Endothelial cell of umbilical vein (primary cell): ENCODE measurements around the gene SPTLC3. TPM values are rescaled to one million over a fixed set of nuclear protein-coding genes. Genes with fewer than 3 reads are reported as not detected.

Experiments
- BruUV-seq: library from RNA; stranded (reverse); fragments of 400-500 nt; replicated peaks from 2 replicates; lab custom pipeline; 2021; lab: Mats Ljungman, UMichigan
- CTCF ChIA-PET: fragments of 300-600, 350-600 bp; sonication (Branson Sonifier 250); formaldehyde crosslinking; loops from one replicate; lab custom pipeline; 2021; ENCODE audit warnings: antibody characterized with exemption, inconsistent platforms; lab: Charles Lee
- POLR2A ChIA-PET: fragments of 300-600, 350-600 bp; sonication (Branson Sonifier 250); formaldehyde crosslinking; loops from one replicate; lab custom pipeline; 2021; ENCODE audit warnings: antibody characterized with exemption, inconsistent platforms; lab: Charles Lee
- DNase-seq: peaks from one replicate; pipeline ENCODE4 v3.0.0-alpha.2; 2011; ENCODE audit warnings: low read depth, low spot score
- FAIRE-seq: peaks from 2 replicates; lab custom pipeline; 2011; peaks lifted over from hg19 to GRCh38; lab: Jason Lieb, UNC
- H2AFZ ChIP-seq: 2 replicates; pipeline ENCODE4 v1.6.0; 2012; ENCODE audit warnings: low read depth, low read length, control low read depth, inconsistent platforms
- H3K27ac ChIP-seq: 2 replicates; pipeline ENCODE4 v1.5.1; 2011; ENCODE audit warnings: low read depth, mild to moderate bottlenecking, control low read depth, low read length, moderate library complexity; ENCODE audit not compliant: insufficient read depth
- H3K27me3 ChIP-seq, 2 experiments: 2 replicates each; pipeline versions ENCODE4 v1.6.0 to v1.6.1; 2011; ENCODE audit warnings: low read length in 2 of 2, mixed read lengths in 1 of 2; ENCODE audit not compliant: control insufficient read depth in 2 of 2, insufficient read depth in 2 of 2
- H3K36me3 ChIP-seq, 2 experiments: 2 replicates in 1 of 2; 3 replicates in 1 of 2; pipeline ENCODE4 v1.5.1; 2011; ENCODE audit warnings: low read length in 2 of 2, mild to moderate bottlenecking in 1 of 2, moderate library complexity in 1 of 2; ENCODE audit not compliant: control insufficient read depth in 2 of 2, insufficient read depth in 2 of 2; ENCODE audit errors: extremely low read depth in 1 of 2
- H3K4me1 ChIP-seq: 3 replicates; pipeline ENCODE4 v1.5.1; 2011; ENCODE audit warnings: mild to moderate bottlenecking, low read length; ENCODE audit not compliant: control insufficient read depth, insufficient read depth; ENCODE audit errors: extremely low read depth
- H3K4me2 ChIP-seq: 2 replicates; pipeline ENCODE4 v1.6.1; 2011; ENCODE audit warnings: low read length, control low read depth, mixed read lengths; ENCODE audit not compliant: insufficient read depth
- H3K4me3 ChIP-seq, 3 experiments: fragments of 200-600 bp in 1 of 3; sonication (generic), shearing (Covaris generic) in 1 of 3; replicated peaks in 1 of 3; 2 replicates each; pipeline ENCODE4 v1.5.1; 2011 to 2016; ENCODE audit warnings: control low read depth in 3 of 3, low read length in 3 of 3, mild to moderate bottlenecking in 2 of 3, inconsistent platforms in 1 of 3, low read depth in 1 of 3, moderate library complexity in 1 of 3; ENCODE audit not compliant: insufficient read depth in 1 of 3
- H3K79me2 ChIP-seq: 2 replicates; pipeline ENCODE4 v1.6.0; 2012; ENCODE audit warnings: low read length, inconsistent platforms; ENCODE audit not compliant: control insufficient read depth, insufficient read depth
- H3K9ac ChIP-seq: replicated peaks from 2 replicates; pipeline ENCODE3; 2011; ENCODE audit warnings: low read length, control low read depth; ENCODE audit not compliant: insufficient read depth; ENCODE audit errors: extremely low read depth
- H3K9me1 ChIP-seq: replicated peaks from 3 replicates; pipeline ENCODE4 v1.6.0; 2011; ENCODE audit warnings: mild to moderate bottlenecking, low read length; ENCODE audit not compliant: control insufficient read depth, insufficient read depth; ENCODE audit errors: extremely low read depth
- H3K9me3 ChIP-seq: replicated peaks from 2 replicates; pipeline ENCODE4 v1.5.1; 2012; ENCODE audit warnings: low read length, inconsistent platforms; ENCODE audit not compliant: control insufficient read depth, insufficient read depth
- H4K20me1 ChIP-seq: replicated peaks from 2 replicates; pipeline ENCODE3; 2011; ENCODE audit warnings: mild to moderate bottlenecking, low read length; ENCODE audit not compliant: control insufficient read depth, insufficient read depth; ENCODE audit errors: extremely low read depth
- CTCF ChIP-seq, 2 donors: IDR thresholded peaks; 1 replicate in 1 of 2; 2 replicates in 1 of 2; pipeline ENCODE4 v1.5.1; 2011; ENCODE audit warnings: low read length in 2 of 2, mild to moderate bottlenecking in 2 of 2, moderate library complexity in 2 of 2, control low read depth in 1 of 2, inconsistent platforms in 1 of 2, low read depth in 1 of 2; ENCODE audit not compliant: insufficient read depth in 1 of 2; ENCODE audit errors: extremely low read depth in 1 of 2
- EZH2 ChIP-seq: IDR thresholded peaks from 2 replicates; pipeline ENCODE4 v1.6.1; 2012; ENCODE audit warnings: borderline replicate concordance, low read depth, mild to moderate bottlenecking, moderate library complexity, low read length, inconsistent platforms; ENCODE audit not compliant: severe bottlenecking
- FOS ChIP-seq: IDR thresholded peaks from 2 replicates; pipeline ENCODE4 v1.6.1; 2011; ENCODE audit warnings: mild to moderate bottlenecking, low read length, moderate library complexity, borderline replicate concordance; ENCODE audit not compliant: insufficient read depth
- GATA2 ChIP-seq: IDR thresholded peaks from 2 replicates; pipeline ENCODE4 v1.7.0; 2011; ENCODE audit warnings: low read depth, mild to moderate bottlenecking, moderate library complexity, mixed read lengths, low read length; ENCODE audit not compliant: insufficient read length, insufficient read depth
- JUN ChIP-seq: IDR thresholded peaks from 2 replicates; pipeline ENCODE4 v1.6.1; 2011; ENCODE audit warnings: borderline replicate concordance, low read depth; ENCODE audit not compliant: insufficient read length, insufficient read depth
- MYC ChIP-seq: IDR thresholded peaks from one replicate; pipeline ENCODE4 v1.6.1; 2011; ENCODE audit warnings: mild to moderate bottlenecking, low read depth, low read length
- POLR2AphosphoS5 ChIP-seq: IDR thresholded peaks from 2 replicates; pipeline ENCODE4 v1.6.1; 2012; ENCODE audit warnings: low read depth, mild to moderate bottlenecking, control low read depth, low read length, moderate library complexity; ENCODE audit not compliant: insufficient read depth
- dilution Hi-C: fragments of 300-500 bp; cut with MboI; formaldehyde crosslinking; loops from one replicate; pipeline ENCODE4 v1.15.0; 2019; ENCODE audit warnings: low sequenced_read_pairs; ENCODE audit not compliant: extremely low pct_ligation_motif_present
- intact Hi-C: fragments of 100-400 bp; cut with micrococcal nuclease; formaldehyde crosslinking; loops from one replicate; pipeline ENCODE4 v1.10.0; 2022
- polyA plus RNA-seq, 4 experiments: library from polyadenylated mRNA; depleted of rRNA in 3 of 4; stranded (reverse) in 3 of 4; unstranded in 1 of 4; fragments of >200 nt; gene quantifications; 2 replicates each; pipeline versions ENCODE4 v1.2.1 to v1.2.3, GENCODE V29; 2011 to 2012; ENCODE audit warnings: missing spikeins in 1 of 4
- total RNA-seq: library from RNA; stranded (reverse); gene quantifications from 2 replicates; pipeline ENCODE4 v1.2.3, GENCODE V29; 2021
- TF ChIP-seq, protein P1 (sequence below): IDR thresholded peaks from 2 replicates; pipeline ENCODE4 v1.6.1; 2011; ENCODE audit not compliant: insufficient read depth, insufficient read length

SPTLC3 gene
- total and polyA plus RNA-seq, 2 donors (not counting 3 experiments of a cell fraction or from before 2014, with no cell fraction given): 0.29 to 0.35 TPM

DNA sequence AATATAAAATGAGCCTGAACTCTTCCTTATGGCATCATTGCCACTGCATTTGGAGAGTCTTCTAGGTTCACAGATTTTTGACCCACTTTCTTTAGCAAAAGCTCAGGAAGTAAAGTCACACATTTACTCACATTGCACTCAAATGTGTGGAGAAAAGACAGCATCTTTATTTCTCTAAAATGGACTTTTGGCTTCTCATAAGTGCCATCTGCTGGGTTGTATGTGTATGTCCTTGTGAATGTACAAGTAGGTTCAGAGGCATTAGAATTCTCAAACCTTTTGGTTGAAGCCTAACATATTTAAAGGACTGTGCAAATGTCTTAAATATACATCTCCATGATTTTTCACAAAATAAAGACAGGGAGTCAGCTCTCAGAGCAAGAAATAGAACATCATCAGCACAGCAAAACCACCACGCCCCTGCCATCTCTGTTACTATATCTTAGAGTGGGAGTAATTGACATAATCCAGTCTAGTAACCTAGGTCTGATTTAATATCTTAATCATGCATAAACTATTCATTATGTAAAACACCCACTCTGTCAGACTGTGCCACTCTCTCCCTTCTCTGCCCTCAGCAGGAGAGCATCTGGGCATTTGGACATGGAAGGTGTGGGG is 42.2 kb upstream of the SPTLC3 start:
- dilution Hi-C loops: no loop called here
- Histone ChIP-seq H3K79me2 (no peaks in the 10 kb centered on the region), H3K27me3 (peaks cover 0 to 6% of the 10 kb centered on the region in 2 experiments), H3K27ac (no peak overlapping the region), H4K20me1 (no peaks in the 10 kb centered on the region), H3K36me3 (no peaks in the 10 kb centered on the region), H3K9me3 (no peaks in the 10 kb centered on the region), H3K4me3 (no peak overlapping the region), H3K4me2 (no peak overlapping the region), H2AFZ (no peak overlapping the region), H3K9ac (no peak overlapping the region), H3K4me1 (peaks cover 3% of the 10 kb centered on the region), H3K9me1 (no peaks in the 10 kb centered on the region)
- DNase-seq (peak; percentile 45), FAIRE-seq (peak; percentile 33)
- ChIA-PET POLR2A (no interaction called here), CTCF (interaction anchor here (0.6 to 11.3 kb wide), 10 partner anchors 26 to 1290 kb away, joined by 3 to 299 read pairs (median 4); no protein-coding TSS in a partner anchor)
- TF ChIP-seq CTCF (IDR thresholded peaks at IDR 0.05; ENCODE audit: extremely low read depth in 1 of 2, insufficient read depth in 1 of 2, low read depth in 1 of 2, low read length in 2 of 2) (peak; percentile 8 to 16), GATA2 (no peak)
- intact Hi-C loops: loop anchor here (1.0 kb wide), 1 partner anchor 41 kb away; no protein-coding TSS in a partner anchor
- BruUV-seq: no TSS peak

DNA sequence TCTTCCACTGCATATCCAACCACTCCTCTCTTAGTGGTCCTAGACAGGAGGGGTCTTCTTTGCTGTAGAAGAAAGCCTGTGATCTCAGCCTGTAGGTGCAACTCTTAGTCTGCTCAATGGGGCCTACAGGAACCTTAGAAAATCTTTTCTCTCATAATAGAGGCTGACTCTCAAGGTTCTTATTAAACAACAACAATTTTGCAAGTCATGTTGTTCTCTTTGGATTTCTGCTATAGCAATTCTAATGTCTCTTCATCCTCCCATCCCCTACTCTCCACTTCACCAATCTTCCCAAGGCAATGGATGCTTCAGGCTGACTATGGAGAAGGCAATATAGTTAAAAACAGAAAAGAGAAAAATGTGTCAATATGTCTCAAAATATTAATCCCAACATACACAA is 40.8 kb upstream of the SPTLC3 start:
- Histone ChIP-seq H2AFZ (no peak overlapping the region), H3K4me3 (no peak overlapping the region), H3K4me2 (no peak overlapping the region), H3K79me2 (no peaks in the 10 kb centered on the region), H3K36me3 (no peaks in the 10 kb centered on the region), H3K4me1 (peaks cover 3% of the 10 kb centered on the region), H3K27ac (no peak overlapping the region), H3K9me3 (no peaks in the 10 kb centered on the region), H3K9me1 (no peaks in the 10 kb centered on the region), H4K20me1 (no peaks in the 10 kb centered on the region), H3K27me3 (peaks cover 0 to 6% of the 10 kb centered on the region in 2 experiments), H3K9ac (no peak overlapping the region)
- FAIRE-seq (no peak), DNase-seq (no peak)
- BruUV-seq: no TSS peak
- dilution Hi-C loops: no loop called here
- POLR2A ChIA-PET: no interaction called here
- CTCF ChIA-PET: interaction anchor here (1.4 to 11.3 kb wide), 3 partner anchors 40 to 820 kb away, joined by 3 to 299 read pairs (median 4); no protein-coding TSS in a partner anchor
- intact Hi-C loops: no loop called here
- TF ChIP-seq GATA2 (no peak), CTCF (IDR thresholded peaks at IDR 0.05; ENCODE audit: extremely low read depth in 1 of 2, insufficient read depth in 1 of 2, low read depth in 1 of 2, low read length in 2 of 2) (no peak), JUN (no peak), FOS (no peak), POLR2AphosphoS5 (no peak), MYC (no peak), EZH2 (no peak)
- TF ChIP-seq, protein P1, sequence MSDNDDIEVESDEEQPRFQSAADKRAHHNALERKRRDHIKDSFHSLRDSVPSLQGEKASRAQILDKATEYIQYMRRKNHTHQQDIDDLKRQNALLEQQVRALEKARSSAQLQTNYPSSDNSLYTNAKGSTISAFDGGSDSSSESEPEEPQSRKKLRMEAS: no peak
